HK-2 (cell line): Measurements from ENCODE around the gene HOXA13.

Source experiments
- DNase-seq: peaks from one replicate; pipeline ENCODE4 v3.0.0-alpha.2; 2018; ENCODE audit not compliant: unreplicated experiment

The HOXA13 gene

GRCh38 chr7:27207348-27207985 lies 7.6 kb upstream of the HOXA13 start:
- no peak for DNase-seq

GRCh38 chr7:27205325-27206280 lies 5.7 kb upstream of the HOXA13 start:
- no peak for DNase-seq

DNA sequence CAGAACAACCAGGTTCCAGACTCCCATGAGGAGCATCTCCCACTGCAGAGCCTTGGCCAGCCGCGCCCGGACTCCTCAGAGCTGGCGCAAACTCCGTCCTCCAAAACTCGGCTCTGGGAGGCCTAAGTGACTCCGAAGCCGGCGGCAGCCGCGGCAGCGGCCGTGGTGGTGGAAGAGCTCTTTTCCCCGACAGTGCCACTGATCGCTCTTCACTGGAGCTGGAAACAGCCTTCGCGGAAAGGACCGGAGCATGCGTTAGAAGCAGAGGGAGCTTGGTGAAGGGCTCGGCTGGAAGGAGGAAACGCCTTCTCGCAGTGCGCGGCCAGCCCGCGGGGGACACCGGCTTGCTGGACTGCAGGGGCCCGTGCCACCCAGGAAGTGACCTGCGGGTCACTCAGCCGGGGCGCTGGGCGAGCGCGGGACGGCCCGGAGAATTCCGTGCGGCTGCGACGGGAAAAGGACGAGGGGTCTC lies 5.0 kb upstream of the HOXA13 start:
- DNase-seq = no peak

GRCh38 chr7:27203964-27204594 lies 4.2 kb upstream of the HOXA13 start:
- no peak for DNase-seq

DNA sequence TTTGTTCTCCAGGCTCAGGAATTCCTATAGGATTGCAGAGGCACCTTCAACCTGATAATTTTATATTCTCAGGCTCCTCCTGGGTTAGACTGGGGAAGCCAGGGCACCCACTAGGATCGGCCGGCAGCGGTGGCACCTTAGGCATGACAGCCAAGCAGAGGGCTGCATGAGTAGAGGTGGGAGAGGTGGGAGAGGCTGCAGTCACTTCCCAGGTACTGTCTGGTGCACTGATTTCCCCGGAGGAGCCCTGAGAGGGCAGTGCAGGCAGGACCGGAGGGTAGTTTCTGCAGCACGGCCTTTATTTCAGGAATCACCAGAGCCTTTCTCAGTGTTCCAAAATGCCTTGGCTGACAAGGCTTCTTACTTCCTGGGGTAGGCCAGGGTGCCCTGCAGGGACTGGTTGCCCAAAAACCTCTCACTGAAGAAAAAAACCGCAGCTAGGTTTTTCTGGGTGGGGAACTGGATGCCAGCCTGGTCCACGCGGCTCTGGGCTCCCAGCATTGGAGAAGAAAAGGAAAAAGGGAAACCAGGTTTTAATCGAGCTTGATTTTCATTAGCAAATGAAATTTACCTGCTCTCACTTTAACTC lies 3.6 kb upstream of the HOXA13 start:
- DNase-seq = no peak

DNA sequence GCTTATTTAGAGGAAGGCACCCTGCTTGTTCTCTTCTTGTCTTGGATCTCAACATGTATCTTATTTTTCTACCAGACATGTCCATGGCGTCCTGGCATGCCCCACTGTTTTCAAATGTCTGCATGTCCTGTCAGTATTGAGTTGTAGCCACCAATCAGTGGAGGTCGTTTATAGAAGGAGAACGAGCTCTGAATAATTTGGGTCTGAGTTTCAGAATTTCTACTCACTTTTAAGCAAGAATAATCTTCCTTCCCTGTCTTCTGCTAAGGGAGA lies 2.9 kb upstream of the HOXA13 start:
- no peak for DNase-seq

DNA sequence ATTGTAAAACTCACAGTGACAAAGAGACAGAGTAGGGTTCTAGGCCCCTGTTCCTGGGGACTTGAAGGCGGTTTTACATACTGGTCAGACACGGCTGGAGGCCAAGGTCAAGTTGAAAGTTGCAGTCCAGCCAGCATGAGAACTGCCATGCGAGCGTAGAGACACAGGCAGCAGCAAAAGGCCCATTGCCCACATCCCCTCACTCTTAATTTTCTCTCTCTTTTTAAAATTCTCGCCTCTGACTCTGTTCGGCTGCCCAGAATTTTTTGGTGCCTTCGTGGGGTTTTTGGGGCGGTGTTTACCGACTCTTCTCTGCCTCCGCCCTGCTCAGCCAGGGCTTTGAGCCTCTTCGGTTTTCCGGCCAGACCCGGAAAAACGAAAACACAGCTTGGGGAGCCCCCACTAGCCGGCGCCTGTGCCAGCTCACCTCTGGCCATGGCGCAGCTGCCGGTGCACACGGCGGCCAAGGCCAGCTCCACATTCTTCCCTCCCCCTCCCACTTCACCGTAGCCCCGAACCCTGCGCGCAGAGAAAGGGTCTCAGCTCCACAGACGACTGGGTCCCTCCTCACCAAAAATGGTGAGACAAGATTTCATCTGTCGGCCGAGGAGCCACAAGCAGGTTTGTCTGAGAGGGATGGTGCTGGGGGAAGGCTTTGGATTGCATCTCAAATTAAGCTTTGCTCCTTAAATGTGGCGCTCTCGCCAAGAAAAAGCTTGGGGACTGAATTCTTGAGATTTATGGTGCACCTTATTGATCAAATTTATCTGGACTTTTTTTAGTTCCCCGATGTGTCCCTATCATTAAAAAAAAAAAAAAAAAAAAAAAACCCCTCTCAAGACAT lies 2.3 kb upstream of the HOXA13 start:
- no peak for DNase-seq

DNA sequence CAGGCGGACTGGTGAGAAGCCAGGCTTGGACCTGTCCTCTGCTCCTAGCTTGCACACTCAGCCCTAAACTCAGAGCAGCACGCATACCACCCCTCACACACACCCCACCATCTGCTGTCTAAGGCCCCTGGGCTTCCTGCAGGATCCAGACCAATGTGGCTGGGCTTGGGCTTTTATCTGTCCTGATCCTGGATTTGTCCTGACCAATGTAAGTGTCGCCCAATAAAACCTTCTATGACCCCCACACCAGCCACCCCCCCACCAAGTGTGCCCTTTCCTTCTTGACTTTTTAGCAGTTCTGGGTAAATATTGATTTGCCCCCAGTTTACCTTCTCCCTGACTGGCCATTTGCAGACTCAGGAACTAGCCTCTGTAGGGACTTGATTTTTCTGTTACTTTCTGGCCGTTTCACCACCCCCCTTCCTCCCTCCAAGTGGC lies 1.7 kb upstream of the HOXA13 start:
- no peak for DNase-seq

DNA sequence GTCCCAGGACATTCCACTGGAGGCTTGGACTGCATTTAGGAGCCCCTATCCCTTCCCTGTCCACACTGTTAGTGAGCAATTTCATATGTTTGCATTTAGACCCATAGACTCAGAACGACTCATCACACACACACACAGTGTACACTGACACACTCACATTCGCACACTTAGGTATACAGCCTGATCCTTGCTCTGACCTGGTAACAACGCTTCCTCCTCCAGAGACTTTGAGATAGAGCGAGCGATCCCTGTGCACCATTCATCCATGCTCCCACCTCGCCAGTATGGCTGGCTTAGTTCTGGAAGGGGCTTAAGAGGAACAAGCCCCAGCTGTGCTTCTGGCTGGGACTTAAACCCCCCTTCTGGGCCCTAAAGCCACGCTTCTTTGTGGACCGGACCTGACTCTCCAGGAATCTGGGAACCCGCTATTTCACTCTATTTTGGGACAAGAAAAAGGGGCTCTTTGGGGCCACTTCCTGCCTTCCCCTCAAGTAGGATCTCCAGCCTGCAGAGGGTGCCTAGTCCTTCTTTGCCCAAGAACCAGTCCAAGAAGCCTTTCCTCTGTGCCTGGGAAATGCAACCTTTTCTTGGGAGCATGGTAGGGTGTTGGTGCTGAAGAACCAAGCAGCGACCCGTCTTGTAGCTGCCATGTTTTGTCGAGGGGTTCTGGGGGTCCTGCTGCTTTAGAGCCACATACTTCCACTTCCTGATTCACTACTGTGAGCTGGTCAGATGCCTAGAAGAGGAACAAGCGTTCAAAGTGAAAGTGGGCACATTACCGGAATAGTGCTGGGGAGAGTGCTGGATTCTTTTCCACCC lies 1.1 kb upstream of the HOXA13 start:
- DNase-seq = no peak

DNA sequence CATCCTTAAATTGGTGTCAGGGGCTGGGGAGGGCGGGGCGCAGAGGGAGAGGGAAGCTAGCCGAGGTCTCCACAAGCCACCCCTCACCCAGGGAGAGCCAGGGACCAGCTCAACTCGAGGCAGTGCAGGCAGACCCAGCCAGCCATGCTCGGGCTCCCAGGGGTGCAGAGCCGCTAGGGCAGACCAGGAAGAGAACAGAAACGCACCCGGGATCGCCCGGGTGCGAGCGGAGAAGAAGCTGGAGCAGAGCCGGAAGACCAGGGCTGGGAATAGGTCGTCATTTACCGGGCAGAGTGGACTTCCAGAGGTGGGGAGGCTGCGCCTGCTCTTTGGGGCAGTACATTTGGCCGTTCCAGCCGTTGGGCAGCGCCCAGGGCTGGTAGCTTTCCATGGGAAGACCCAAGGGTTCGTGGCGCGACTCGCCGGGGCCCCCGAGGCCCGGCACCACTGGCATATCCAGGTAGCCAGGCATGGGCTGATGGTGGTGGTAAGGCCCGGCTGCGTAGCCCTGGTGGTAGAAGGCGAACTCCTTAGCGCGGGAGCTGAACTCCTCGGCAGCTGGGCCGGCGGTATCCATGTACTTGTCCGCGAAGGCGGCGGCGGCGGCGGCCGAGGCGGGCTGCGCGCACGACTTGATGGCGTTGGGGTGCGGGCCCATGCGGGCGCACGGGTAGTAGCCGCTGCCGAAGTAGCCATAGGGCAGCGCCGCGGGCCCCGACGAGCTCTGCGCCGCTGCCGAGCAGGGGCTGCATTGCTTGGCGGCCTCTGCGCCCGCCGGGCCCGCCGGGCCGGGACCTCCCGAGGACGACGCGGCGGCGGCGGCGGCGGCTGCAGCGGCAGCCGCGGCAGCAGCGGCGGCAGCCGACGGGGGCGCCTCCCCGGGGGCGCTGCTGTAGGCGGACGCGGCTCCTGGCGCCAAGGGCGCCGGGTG lies 755 bp downstream of the HOXA13 start:
- DNase-seq = no peak

- no peak for DNase-seq
Observed at GRCh38 chr7:27198138-27198841, 1.6 kb downstream of the HOXA13 start.

- no peak for DNase-seq
Observed at GRCh38 chr7:27197137-27198042, 2.5 kb downstream of the HOXA13 start.

DNA sequence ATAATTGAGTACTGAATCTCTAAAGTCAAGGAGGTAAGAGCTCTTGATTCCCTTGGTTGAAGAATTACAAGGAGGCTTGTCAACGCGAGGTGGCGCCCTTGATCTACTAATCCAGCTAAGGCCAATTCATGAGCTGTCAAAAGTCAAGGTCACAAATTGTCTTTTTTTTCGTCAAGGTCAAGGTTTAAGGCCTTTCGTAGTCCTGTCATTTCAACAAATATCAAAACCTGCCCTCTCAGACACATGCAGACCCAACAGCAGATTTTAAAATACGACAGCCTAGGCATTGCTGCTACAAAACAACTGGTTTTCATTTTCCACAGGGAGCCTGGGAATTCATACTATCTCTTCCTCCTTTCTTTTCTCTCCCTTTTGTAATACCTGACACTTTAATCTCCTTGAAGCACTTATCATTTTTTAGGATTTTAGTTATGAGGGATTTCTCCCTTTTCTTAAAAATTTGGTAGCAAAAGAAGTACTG lies 3.6 kb downstream of the HOXA13 start:
- DNase-seq = peak; percentile 66

- no peak for DNase-seq
Observed at GRCh38 chr7:27194686-27195379, 5.1 kb downstream of the HOXA13 start.

DNA sequence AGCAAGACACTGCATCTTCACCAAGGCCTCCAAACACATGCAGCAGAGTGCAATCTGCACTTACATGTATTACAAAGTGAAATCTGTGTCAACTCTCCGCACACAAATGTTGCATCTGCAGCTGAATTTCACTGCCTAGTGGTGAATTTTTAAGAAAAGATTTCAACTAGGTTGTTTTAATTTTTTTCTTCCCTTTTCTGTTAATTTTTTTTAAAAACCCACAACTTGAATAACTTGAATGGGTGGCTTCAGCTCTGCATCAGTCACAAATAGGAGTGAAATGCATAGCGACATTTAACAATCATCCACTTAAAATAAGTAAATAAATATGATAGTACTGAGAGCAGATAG lies 5.9 kb downstream of the HOXA13 start:
- DNase-seq = no peak

GRCh38 chr7:27193335-27194001 lies 6.4 kb downstream of the HOXA13 start:
- no peak for DNase-seq
